Retina (tissue), 1 donor: ENCODE measurements around the gene GNAT2.

Experiments used
- DNase-seq: peaks from one replicate; pipeline ENCODE4 v3.0.0-alpha.2; 2016

Gene GNAT2

DNA sequence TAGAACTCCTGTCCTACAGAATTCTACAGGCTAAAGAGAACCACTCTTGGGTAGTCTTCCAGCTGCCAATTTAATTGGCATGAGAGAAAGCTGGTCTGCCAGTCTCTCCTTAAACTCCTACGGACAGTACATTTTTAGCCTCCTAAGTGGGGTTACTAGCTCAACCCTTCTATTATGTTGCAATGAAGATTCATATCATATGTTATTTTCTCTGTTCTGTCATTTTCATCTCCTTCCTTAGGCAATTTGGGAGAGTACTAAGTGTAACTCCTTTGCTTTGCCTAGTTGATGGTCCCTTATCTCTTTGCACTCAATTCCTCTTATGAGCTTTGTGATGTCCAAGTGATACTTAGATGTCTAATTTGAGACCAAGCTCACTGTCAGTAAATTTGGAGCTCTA lies 14.0 kb downstream of the GNAT2 start:
- DNase-seq = no peak

DNA sequence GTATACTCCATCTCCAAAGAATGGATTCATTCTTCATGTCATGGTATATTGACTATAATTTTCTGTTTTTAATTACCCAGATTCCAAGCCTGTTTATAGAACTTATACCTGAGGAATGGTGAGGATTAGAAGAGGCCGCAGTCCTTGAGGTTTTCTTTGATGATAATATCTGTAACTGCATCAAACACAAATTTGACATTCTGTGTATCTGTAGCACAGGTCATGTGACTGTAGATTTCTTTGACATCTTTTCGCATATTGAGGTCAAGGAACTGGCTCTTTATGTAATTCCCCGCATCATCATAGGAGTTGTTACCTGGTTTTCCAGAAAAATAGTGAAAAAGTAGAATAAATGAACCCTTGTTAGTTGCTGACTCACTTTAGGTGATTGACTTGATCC lies 16.2 kb downstream of the GNAT2 start:
- no peak for DNase-seq

DNA sequence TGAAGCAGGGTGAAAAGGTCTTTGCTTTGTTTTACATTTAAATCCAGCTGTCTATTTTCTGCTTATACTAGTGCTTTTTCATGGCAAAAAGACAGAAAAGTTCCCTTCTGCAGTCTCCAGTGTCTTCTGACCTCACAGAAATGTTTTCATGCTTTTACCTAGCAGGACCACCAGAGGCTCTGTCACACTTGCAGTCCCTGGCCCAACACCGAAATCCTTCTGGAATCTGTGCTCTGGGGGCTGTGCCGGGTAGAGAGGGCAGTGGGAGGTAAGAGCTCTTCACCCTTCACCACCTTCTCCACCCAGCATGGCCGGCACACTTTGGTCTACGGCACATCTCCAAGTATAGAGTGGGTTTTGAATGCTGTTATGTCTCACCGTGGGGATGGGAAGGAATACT lies 20.8 kb downstream of the GNAT2 start:
- no peak for DNase-seq

DNA sequence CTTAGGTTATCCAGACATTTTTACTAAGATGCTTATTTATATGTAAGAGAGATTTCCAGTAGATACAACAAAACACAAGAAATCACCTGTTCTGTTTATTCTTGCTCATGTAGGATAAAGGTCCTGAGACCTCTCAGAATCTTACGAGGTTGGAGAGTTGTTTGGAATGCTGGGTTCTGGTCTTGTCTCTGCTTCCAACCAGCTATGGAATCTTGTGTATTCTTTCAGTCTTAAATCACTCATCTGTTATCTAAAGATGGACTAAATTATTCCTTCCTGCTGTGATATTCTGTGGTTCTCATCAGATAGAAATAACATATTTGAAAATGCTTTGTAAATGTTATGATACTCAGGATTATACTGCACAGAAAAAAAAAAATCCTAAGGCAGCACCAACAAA lies 21.3 kb downstream of the GNAT2 start:
- DNase-seq = no peak

DNA sequence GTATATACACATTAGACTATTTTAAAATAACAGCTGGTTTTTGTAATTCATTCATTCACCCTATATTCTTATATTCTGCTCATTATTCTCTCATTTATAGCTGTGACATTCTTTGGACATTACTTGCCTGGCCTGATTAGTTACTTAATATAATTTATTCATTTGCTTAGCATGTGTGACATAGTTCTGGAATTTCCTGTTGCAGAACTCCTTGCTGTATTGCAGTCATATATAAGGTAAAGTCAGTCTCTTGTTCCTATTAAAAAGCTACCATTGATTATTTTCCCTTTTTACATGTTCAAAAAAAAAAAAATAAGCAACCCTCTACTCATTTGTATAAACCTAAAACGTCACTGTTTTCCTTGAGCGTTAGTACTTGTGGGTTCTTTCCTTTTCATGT lies 23.9 kb downstream of the GNAT2 start:
- DNase-seq = no peak

DNA sequence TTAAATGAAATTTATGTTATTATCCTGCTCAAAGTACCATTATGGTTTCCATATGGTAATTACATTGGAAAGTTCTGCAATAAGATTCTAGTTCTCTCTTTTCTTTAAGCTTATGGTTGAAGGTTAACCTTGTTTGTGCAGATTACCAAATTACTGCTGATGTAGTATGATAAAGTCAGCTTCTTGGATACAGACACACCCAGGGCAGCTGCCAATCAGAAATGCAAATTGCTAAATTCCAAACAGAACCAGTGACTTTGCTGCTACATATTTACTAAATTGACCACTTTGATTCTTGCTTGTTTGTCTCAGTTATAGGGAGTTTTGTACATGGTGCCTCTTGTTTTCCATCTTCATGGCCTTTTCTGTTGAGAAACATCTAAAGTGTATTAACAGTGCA lies 26.5 kb downstream of the GNAT2 start:
- no peak for DNase-seq

DNA sequence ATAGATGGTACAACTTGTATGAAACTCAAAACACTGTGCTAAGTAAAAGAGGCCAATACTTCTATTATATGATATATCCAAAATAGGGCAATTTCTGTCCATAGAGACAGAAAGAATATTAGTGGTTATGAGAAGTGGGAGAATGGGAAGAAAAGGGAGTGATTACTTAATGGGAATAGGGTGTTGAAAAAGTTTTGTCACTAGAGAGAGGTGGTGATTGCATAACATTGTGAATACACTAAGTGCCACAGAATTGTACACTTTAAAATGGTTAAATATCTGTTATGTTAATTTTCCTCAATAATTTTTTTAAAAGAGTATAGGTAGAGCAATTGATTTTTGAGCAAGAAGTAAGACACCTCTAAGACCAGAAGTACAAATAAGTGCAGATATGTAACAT lies 29.7 kb downstream of the GNAT2 start:
- no peak for DNase-seq

DNA sequence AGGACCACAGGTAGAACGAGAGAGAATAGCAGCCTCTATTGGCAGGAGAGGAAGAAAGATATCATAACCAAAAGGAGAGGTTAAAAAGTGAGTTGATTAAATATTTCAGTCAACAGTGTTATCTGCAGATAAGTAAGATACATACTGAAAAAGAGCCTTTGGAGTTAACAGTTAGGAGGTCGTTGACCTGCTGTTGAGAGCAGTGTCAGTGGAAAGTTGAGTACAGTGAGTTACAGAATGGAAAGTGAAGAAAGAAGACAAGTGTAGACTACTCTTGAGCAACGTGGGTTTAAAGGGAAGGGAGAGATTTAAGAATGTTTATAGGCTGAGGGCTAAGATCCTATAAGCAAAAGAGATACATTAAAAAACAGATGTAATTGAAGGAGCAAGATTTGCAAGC lies 30.2 kb downstream of the GNAT2 start:
- no peak for DNase-seq

DNA sequence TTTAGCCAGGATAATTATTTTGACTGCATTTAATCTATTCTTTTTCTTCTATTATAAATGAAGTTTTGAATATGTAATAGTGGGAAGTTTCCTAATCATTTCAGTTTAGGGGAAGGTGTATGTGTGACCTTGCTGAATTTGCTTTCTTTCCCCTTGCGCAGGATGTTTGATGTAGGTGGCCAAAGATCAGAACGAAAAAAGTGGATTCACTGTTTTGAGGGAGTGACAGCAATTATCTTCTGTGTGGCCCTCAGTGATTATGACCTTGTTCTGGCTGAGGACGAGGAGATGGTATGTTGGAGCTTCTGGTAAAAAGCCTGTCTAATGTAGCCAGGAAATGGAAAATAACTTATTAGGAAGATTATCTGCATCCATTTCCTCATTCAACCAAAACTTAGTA lies 33.4 kb downstream of the GNAT2 start:
- DNase-seq = no peak

DNA sequence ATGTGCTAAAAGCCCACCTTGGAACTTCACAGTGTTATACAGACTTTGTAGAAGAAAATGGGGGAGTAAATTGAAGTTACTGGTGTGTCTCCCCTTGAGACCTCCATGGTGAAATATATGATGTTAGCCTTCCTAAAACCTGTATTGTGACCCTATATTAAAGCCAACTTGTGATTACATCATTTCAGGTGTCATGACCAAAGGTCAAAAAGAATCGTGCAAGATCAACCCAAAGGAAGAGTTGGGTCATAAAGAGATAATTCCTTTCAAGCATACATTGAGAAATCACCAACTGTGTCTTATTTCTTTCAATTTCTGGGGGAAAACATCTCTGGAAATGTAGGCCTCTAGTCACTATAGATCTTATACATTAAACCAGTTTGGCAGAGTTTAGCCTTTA lies 34.6 kb downstream of the GNAT2 start:
- DNase-seq = no peak

DNA sequence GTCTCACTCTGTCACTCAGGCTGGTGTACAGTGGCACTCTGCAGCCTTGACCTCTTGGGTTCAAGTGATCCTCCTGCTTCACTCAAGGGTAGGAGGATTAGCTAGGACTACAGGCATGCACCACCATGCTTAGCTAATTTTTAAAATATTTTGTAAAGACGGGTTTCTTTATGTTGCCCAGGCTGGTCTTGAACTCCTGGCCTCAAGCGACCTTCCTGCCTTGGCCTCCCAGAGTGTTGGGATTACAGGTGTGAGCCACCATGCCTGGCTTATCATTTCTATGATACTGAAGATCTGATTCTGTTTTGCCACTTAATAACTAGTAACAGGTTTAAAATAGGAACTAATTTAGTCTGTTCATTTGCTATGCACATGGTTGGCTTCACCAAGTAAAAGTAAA lies 37.4 kb downstream of the GNAT2 start:
- no peak for DNase-seq

DNA sequence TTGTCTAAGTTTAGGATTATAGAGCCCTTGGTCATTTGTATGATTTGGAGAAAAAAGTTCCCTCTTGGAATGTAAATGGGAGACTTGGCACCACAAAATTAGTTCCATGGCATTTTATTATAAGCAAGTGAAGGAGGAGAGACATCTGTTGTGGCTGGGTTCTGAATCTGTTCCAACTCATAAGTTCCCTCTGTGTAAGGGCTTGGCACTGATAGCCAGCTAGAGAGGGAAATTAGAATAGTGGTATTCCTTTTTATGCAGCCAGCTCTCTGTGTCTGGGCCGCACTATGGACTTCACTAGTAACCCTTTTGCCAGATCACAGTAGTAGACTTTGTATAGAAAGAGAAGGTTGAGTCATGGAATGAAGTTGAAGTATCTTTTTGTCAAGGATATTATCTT lies 39.9 kb downstream of the GNAT2 start:
- DNase-seq = no peak

DNA sequence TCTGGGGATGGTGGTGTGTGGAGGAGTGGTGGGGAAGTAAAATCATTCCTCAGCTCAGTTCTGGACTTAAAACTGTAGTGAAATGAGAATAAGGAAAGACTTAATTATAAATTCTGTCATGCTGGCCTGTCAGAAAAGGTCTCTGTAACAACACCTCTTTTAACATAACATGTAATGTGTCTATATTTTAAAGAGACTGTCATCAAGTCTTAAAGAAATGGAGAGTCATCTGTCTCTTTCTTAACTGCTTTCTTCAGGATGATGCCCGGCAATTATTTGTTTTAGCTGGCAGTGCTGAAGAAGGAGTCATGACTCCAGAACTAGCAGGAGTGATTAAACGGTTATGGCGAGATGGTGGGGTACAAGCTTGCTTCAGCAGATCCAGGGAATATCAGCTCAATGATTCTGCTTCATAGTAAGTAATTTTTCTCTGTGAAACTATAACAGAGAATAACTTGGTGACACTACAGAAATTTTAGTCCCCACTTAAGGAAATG lies 40.4 kb downstream of the GNAT2 start:
- DNase-seq = no peak

DNA sequence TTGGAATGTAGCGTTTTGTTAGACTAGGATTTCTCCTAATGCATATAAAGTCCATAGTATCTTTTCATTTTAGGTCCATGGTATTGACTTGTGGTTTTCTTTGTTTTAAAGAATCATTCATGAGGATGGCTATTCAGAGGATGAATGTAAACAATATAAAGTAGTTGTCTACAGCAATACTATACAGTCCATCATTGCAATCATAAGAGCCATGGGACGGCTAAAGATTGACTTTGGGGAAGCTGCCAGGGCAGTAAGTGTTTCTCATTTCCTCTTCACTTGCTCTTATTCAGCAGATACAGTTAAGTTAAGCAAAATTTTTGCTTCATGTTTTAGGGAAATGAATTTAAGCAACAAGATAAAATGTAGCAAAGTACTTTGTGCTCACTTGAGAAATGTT lies 45.6 kb downstream of the GNAT2 start:
- no peak for DNase-seq

DNA sequence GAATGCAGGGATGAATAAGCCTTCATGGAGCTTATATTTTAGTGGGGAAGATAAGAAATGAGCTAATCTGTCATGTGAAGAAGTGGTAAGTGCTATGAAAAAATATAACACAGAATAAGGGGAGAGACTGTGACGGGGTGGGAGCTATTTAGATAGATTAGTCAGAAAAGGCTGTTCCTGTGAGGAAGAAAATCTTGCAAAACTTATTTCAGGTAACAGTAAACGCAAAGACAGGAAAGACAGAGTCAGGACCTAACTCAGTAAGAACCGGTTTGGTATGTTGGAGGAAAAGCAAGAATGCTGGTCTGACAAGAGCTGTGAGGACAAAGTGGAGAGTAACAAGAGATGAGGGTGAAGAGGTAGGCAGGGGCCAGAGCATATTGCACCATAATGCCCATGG lies 49.0 kb downstream of the GNAT2 start:
- DNase-seq = no peak

DNA sequence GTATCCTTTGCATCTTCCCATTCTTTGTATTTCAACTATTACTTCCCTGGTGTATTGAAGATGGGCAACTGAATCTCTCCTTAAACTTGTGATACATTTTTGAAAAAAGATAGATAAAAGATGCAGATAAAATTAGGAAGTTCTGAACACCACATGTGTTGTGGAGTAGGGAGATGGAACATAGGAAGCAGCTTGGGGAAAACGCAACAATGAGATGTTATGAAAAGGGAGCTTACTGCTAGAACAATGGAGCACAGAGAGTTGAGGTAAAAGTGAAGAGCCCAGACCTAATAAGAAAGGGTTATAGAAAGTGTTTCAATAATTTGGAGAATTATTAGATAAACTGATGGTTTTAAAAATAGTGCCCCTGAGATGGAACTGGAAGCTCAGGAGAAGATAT lies 50.1 kb downstream of the GNAT2 start:
- DNase-seq = no peak

DNA sequence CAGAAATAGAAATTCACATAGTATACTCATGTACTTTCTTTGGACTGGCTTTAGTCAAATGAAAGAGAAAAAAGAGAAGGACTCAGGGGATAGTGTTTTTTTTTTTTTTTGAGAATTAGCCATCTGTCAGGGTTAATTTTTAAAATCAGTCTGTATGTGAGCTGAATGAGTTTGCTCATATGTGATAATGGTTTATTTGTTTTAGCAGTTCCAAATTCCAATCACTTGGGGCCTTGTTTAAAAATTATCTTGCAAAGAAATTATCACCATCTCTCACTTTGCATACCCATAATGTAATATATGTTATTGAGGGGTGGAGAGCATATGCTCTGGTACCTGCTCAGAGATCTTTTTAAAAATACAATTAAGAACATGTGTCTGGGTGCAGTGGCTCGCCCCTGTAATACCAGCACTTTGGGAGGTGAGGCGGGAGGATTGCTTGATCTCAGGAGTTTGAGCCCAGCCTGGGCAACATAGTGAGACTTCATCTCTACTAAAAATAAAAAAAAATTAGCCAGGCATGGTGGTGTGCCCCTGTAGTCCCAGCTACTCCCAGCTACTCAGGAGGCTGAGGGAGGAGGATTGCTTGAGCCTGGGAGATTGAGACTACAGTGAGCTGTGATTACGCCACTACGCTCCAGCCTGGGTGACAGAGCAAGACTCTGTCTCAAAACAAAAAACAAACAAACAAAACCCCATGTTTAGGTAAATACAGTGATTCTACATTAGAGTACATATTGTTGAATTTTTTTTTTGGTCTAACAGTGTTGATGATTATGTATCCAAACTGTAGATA lies 51.3 kb downstream of the GNAT2 start:
- DNase-seq = no peak

DNA sequence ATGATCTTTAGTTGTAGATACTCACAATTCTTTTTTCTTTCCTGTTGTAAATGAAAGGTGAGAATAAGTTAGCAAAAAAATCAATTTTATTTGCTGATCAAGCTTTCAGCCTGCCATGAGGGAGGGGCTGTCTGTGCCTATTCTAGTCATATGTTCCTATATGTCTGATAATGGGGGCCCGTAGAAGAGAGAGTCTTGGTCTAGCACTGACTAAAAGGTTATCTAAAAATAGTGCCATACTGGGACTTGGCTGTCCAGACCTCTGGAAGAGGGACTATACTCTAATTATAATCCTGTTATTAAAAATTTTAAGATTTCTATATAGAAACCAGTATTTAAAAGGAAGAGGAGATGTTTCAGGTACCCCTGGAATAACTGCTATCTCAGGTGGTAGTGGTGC lies 52.4 kb downstream of the GNAT2 start:
- DNase-seq = no peak

DNA sequence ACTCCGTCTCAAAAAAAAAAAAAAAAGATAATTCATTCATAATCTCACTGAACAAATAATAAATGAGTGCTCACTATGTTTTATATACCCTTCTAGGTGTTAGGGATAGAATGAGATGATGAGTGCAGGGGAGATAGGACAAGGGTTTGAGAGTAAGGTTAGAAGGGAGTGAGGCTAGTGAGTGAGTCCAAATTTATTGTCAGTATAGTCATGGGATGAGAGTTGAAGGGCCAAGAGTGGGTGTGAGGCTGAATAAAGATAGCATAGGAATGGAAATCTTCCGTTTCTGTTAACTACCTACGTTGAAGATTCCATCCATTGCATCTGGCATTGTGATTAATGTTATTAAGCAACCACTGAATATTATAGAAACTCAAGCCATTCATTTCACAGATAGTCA lies 54.2 kb downstream of the GNAT2 start:
- no peak for DNase-seq

DNA sequence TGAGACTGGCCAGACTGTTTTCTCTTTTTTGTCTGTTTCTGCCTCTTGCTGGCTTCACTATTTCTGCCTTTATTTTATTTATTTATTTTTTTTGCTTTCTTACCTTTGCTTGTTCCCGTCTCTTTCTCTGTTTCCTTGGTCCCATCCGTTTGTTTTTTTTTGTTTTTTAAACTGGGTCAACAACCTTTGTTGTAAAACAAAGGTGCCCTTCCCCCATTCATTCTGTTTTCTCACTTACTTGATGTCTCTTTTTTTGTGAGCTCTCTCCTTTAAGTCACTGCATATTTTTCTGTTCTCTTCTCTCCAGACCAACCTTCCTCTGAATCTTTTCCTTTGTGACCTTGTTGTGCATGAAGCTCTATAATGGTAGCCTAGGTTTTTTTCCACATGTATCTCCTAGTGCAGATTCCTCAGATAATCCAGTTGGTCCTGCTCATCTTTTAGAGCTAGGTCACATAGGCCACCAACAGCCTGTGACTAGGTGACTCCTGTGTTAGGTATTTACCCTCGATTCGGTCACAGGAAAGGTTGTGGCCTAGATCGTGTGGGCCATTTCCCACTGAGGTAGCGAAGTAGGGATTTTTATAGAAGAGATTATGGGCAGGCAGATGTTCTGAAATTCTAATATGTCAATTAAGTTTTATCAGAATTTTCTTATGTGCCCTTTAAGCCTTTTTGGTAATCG lies 55.1 kb downstream of the GNAT2 start:
- no peak for DNase-seq

DNA sequence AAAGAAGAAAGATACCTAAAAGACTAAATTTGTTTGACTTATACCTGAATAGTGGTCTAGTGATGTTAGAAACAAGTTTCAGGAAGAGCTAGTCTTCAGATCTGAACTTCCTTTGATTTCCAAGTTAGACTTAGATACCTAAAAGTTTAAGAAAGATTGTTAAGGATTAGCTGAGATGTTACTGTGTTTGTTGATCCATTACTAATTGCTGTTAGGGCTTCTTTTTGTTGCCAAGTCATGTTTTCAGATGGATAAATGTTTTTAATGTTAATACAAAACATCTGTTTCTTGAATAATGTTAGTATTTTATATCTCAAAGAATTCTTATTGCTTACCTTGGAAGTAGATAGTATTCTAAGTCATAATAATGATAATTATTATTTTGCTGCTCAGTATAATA lies 59.4 kb downstream of the GNAT2 start:
- DNase-seq = no peak

DNA sequence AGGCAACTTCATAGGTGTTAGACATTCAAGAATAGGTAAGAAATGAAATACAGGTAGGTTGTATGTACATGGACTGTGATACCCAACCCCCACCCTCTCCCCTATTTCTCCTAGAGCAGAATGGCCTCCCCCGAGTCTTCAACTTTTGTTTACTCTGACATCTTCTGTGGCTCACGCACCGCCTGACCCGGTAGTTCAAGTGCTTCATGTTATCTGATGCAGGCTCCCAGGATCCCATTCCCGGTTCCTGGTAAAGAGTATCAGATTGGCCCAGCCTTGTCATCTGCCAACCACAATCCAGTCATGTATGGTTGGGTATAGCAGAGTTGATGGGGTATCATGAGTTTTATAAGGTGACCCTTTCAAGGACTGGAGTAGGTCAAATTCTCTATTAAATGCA lies 61.9 kb downstream of the GNAT2 start:
- DNase-seq = no peak

DNA sequence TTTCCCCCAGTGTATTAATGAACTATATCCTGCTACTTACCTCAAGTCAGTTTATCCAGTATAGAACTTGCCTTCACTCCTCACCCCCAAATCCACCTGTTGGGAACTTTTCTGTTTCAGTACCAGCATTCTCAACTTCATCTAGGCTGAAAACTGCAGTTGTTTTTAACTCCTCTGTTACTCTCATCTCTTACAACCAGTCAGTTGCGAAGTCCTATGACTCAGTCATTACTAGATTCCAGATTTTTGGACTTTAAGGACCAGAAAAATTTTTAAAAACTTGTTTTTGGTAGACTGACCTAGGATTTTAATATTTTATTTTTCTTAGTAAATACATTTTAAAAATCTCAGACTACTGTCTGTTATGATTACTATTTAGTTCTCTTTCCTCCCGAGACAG lies 62.9 kb downstream of the GNAT2 start:
- DNase-seq = no peak
